ENCODE data around the gene PAN3. TPM values are rescaled to one million over a fixed set of nuclear protein-coding genes. Genes with fewer than 3 reads are reported as not detected.

PAN3 gene
- total RNA-seq, 1 experiment from 2014 or later: 24.8 TPM

DNA sequence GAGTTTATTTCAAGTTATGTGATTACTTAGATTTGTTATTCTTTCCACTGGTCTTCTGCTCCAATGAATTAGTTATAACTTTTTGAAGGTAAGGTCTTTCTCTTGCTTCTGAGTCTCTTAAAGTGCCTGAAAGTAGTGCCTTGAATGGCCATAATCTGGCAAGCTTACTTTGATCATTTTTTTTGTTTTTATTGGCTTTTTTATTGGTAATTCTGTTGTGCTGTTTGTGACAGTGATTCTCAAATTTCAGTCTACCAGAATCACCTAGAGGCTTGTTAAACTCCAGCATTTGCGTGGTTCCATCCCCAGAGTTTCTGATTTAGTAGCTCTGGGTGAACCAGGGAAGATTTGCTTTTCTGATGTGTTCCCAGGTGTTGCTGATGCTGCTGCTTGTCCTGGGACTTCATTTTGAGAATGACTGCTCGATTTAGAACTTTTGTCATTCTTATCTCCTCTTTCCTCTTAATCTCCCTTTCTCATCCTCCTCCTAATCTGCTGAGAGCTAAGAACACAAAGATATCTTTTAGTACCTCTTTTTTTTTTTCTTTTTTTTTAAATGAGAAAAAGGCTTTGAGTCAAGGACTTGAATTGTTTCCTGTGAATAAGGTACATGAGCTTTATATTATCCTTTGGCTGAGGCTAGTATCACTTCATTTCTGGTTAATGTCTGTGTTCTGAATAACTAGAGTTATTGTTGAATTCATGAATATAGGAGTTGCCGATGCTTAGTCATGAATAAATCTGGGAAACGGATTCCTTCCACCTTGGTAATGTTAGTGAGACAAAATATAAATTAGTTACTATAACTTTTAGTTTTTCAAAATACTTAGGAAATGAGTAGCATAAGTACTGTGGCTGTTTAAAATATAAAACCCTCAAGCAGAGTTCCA is 91.4 kb downstream of the PAN3 start:
- intact Hi-C loops (cut with micrococcal nuclease; ENCODE audit: unreplicated experiment): no loop called here
- CTCF ChIA-PET: no interaction called here
- no TSS peak for BruUV-seq (replicated peaks)
- H3K4me1 Mint-ChIP-seq (ENCODE audit: low read depth, unreplicated experiment): no peaks in the 10 kb centered on the region
- H3K4me3 Mint-ChIP-seq (ENCODE audit: low read depth, unreplicated experiment): no peak overlapping the region
- H3K36me3 Mint-ChIP-seq (ENCODE audit: insufficient read depth, unreplicated experiment): no peaks in the 10 kb centered on the region
- H3K27ac Mint-ChIP-seq (ENCODE audit: unreplicated experiment): no peak overlapping the region
- H3K27me3 Mint-ChIP-seq (ENCODE audit: unreplicated experiment): no peaks in the 10 kb centered on the region
- TF ChIP-seq, protein P1, sequence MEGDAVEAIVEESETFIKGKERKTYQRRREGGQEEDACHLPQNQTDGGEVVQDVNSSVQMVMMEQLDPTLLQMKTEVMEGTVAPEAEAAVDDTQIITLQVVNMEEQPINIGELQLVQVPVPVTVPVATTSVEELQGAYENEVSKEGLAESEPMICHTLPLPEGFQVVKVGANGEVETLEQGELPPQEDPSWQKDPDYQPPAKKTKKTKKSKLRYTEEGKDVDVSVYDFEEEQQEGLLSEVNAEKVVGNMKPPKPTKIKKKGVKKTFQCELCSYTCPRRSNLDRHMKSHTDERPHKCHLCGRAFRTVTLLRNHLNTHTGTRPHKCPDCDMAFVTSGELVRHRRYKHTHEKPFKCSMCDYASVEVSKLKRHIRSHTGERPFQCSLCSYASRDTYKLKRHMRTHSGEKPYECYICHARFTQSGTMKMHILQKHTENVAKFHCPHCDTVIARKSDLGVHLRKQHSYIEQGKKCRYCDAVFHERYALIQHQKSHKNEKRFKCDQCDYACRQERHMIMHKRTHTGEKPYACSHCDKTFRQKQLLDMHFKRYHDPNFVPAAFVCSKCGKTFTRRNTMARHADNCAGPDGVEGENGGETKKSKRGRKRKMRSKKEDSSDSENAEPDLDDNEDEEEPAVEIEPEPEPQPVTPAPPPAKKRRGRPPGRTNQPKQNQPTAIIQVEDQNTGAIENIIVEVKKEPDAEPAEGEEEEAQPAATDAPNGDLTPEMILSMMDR (IDR thresholded peaks at IDR 0.05; ENCODE audit: unreplicated experiment): no peak
- no peak for DNase-seq
- no peaks in the 10 kb centered on the region for H3K9me3 Mint-ChIP-seq (ENCODE audit: low read depth, unreplicated experiment)

DNA sequence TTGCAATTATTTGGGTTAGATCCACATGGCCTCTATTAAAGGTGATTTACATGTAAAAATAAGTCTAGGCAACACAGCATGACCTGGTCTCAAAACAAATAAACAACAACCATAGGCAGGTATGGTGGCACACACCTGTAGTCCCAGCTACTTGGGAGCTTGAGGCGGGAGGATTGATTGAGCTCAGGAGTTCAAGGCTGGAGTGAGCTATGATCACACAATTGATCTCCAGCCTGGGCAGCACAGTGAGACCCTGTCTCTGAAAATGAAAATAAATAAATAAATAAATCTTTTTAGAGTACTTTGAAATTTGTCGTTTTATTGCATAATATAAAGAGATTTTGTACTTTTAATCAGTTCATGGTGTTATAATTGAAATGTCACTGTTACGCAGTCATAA is 93.3 kb downstream of the PAN3 start:
- Mint-ChIP-seq H3K9me3 (ENCODE audit: low read depth, unreplicated experiment) (no peaks in the 10 kb centered on the region), H3K4me1 (ENCODE audit: low read depth, unreplicated experiment) (no peaks in the 10 kb centered on the region), H3K27me3 (ENCODE audit: unreplicated experiment) (no peaks in the 10 kb centered on the region), H3K36me3 (ENCODE audit: insufficient read depth, unreplicated experiment) (no peaks in the 10 kb centered on the region), H3K27ac (ENCODE audit: unreplicated experiment) (no peak overlapping the region), H3K4me3 (ENCODE audit: low read depth, unreplicated experiment) (no peak overlapping the region)
- TF ChIP-seq, protein P1 (IDR thresholded peaks at IDR 0.05; ENCODE audit: unreplicated experiment): no peak
- DNase-seq: no peak
- intact Hi-C loops (cut with micrococcal nuclease; ENCODE audit: unreplicated experiment): no loop called here
- no TSS peak for BruUV-seq (replicated peaks)
- CTCF ChIA-PET: no interaction called here

DNA sequence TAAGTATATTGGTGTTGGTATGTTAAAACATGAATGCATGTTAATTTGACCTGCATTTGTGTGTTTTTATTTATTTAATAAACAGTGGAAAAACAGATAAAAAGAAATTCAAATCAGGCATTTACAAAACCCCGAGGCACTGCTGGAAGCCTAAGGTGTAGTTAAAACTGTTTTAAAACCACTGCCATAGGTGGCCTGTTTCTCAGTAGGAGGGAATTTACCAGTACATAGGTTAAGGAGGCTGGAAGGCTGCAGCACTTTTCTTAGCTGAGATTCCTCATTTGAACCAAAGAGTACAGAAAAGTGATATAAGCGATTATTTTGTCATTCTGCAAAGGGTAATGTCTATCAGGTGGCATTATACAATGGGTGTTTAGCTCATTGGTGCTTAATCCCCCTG is 99.6 kb downstream of the PAN3 start:
- BruUV-seq (replicated peaks): no TSS peak
- no peaks in the 10 kb centered on the region for H3K9me3 Mint-ChIP-seq (ENCODE audit: low read depth, unreplicated experiment)
- no peaks in the 10 kb centered on the region for H3K4me1 Mint-ChIP-seq (ENCODE audit: low read depth, unreplicated experiment)
- DNase-seq: no peak
- no peaks in the 10 kb centered on the region for H3K36me3 Mint-ChIP-seq (ENCODE audit: insufficient read depth, unreplicated experiment)
- CTCF ChIA-PET: no interaction called here
- intact Hi-C loops (cut with micrococcal nuclease; ENCODE audit: unreplicated experiment): no loop called here
- no peaks in the 10 kb centered on the region for H3K27me3 Mint-ChIP-seq (ENCODE audit: unreplicated experiment)
- TF ChIP-seq, protein P1 (IDR thresholded peaks at IDR 0.05; ENCODE audit: unreplicated experiment): no peak
- no peak overlapping the region for H3K27ac Mint-ChIP-seq (ENCODE audit: unreplicated experiment)
- H3K4me3 Mint-ChIP-seq (ENCODE audit: low read depth, unreplicated experiment): no peak overlapping the region

DNA sequence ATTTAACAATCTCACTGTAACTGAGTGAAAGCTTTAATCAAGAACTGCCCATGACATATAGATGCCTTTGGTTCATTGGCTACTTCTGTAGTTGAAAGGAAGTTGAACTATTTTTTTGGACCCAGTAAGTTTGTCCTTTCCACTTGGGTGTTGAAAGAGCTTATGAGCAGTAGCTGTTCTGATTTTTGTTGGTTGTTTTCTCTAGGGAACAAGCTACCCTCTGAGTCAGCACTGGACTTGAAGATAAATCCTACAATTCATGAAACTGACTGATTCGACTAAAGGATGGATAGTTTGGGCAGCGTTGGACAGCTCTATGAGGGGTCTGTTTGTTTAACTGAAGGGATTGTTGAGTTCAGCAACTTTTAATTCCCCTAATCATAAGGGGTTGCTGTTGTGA is 101.0 kb downstream of the PAN3 start:
- Mint-ChIP-seq H3K27ac (ENCODE audit: unreplicated experiment) (no peak overlapping the region), H3K27me3 (ENCODE audit: unreplicated experiment) (no peaks in the 10 kb centered on the region), H3K9me3 (ENCODE audit: low read depth, unreplicated experiment) (no peaks in the 10 kb centered on the region), H3K36me3 (ENCODE audit: insufficient read depth, unreplicated experiment) (no peaks in the 10 kb centered on the region), H3K4me3 (ENCODE audit: low read depth, unreplicated experiment) (no peak overlapping the region), H3K4me1 (ENCODE audit: low read depth, unreplicated experiment) (no peaks in the 10 kb centered on the region)
- TF ChIP-seq, protein P1 (IDR thresholded peaks at IDR 0.05; ENCODE audit: unreplicated experiment): no peak
- DNase-seq: no peak
- intact Hi-C loops (cut with micrococcal nuclease; ENCODE audit: unreplicated experiment): no loop called here
- BruUV-seq (replicated peaks): no TSS peak
- CTCF ChIA-PET: interaction anchor here (0.5 kb wide), 1 partner anchor 1003 kb away, joined by 4 read pairs; no protein-coding TSS in a partner anchor

Data from Calu3 (cell line).